Trophoblast cell (in vitro differentiated cells and primary cell): ENCODE measurements around the gene GSG1. TPM values are rescaled to one million over a fixed set of nuclear protein-coding genes. Genes with fewer than 3 reads are reported as not detected.

Experiments used
- DNase-seq, 2 donors: peaks; one replicate each; pipeline ENCODE4 v3.0.0-alpha.2; 2016
- H2AFZ ChIP-seq: 2 replicates; pipeline ENCODE4 v1.6.1; 2013; ENCODE audit warnings: low read length, moderate library complexity, mild to moderate bottlenecking; ENCODE audit not compliant: insufficient read depth, poor library complexity
- H2AK5ac ChIP-seq: 2 replicates; pipeline ENCODE4 v1.6.1; 2013; ENCODE audit warnings: mild to moderate bottlenecking, low read length
- H2BK120ac ChIP-seq: 2 replicates; pipeline ENCODE4 v1.6.1; 2013; ENCODE audit warnings: low read length, mild to moderate bottlenecking, moderate library complexity; ENCODE audit not compliant: insufficient read depth, poor library complexity
- H2BK12ac ChIP-seq: 2 replicates; pipeline ENCODE4 v1.6.1; 2013; ENCODE audit warnings: mild to moderate bottlenecking, low read length, moderate library complexity
- H2BK5ac ChIP-seq: 2 replicates; pipeline ENCODE4 v1.6.1; 2013; ENCODE audit warnings: low read length, low read depth, moderate library complexity, mild to moderate bottlenecking; ENCODE audit not compliant: poor library complexity
- H3K14ac ChIP-seq: 2 replicates; pipeline ENCODE4 v1.6.1; 2013; ENCODE audit warnings: mild to moderate bottlenecking, low read length
- H3K18ac ChIP-seq: 2 replicates; pipeline ENCODE4 v1.6.1; 2013; ENCODE audit warnings: mild to moderate bottlenecking, low read length
- H3K23ac ChIP-seq: 2 replicates; pipeline ENCODE4 v1.6.1; 2013; ENCODE audit warnings: low read length
- H3K27ac ChIP-seq: 2 replicates; pipeline ENCODE4 v1.5.1; 2013; ENCODE audit warnings: low read depth, mild to moderate bottlenecking, inconsistent platforms, low read length, moderate library complexity
- H3K27me3 ChIP-seq: 2 replicates; pipeline ENCODE4 v1.6.1; 2013; ENCODE audit warnings: inconsistent platforms, mild to moderate bottlenecking, low read length, moderate library complexity; ENCODE audit not compliant: insufficient read depth
- H3K36me3 ChIP-seq, 2 experiments: 1 replicate in 1 of 2; 2 replicates in 1 of 2; pipeline ENCODE4 v1.6.1; 2013; ENCODE audit warnings: low read length in 2 of 2, mild to moderate bottlenecking in 2 of 2, moderate library complexity in 1 of 2; ENCODE audit not compliant: insufficient read depth in 2 of 2, control insufficient read depth in 1 of 2
- H3K4ac ChIP-seq: 2 replicates; pipeline ENCODE4 v1.6.1; 2013; ENCODE audit warnings: low read depth, mild to moderate bottlenecking, low read length, moderate library complexity
- H3K4me1 ChIP-seq, 2 experiments: 1 replicate in 1 of 2; 2 replicates in 1 of 2; pipeline ENCODE4 v1.6.1; 2013; ENCODE audit warnings: low read length in 2 of 2, mild to moderate bottlenecking in 2 of 2, moderate library complexity in 1 of 2; ENCODE audit not compliant: insufficient read depth in 2 of 2, control insufficient read depth in 1 of 2
- H3K4me2 ChIP-seq: 2 replicates; pipeline ENCODE4 v1.6.1; 2013; ENCODE audit warnings: inconsistent platforms, mild to moderate bottlenecking, low read length, moderate library complexity
- H3K4me3 ChIP-seq: 2 replicates; pipeline ENCODE4 v1.5.1; 2013; ENCODE audit warnings: mild to moderate bottlenecking, low read depth, low read length, inconsistent platforms
- H3K79me1 ChIP-seq: one replicate; pipeline ENCODE4 v1.6.1; 2013; ENCODE audit warnings: low read length
- H3K79me2 ChIP-seq: 2 replicates; pipeline ENCODE4 v1.6.1; 2013; ENCODE audit warnings: low read length, mild to moderate bottlenecking; ENCODE audit not compliant: control insufficient read depth, insufficient read depth, poor library complexity
- H3K9ac ChIP-seq: 2 replicates; pipeline ENCODE4 v1.6.1; 2013; ENCODE audit warnings: mild to moderate bottlenecking, low read length
- H3K9me3 ChIP-seq: 2 replicates; pipeline ENCODE4 v1.6.1; 2013; ENCODE audit warnings: low read depth, mild to moderate bottlenecking, control low read depth, inconsistent platforms, low read length; ENCODE audit not compliant: insufficient read depth
- H4K12ac ChIP-seq: 2 replicates; pipeline ENCODE4 v1.6.1; 2013; ENCODE audit warnings: low read depth, mild to moderate bottlenecking, low read length, moderate library complexity
- H4K8ac ChIP-seq: 2 replicates; pipeline ENCODE4 v1.6.1; 2013; ENCODE audit warnings: low read depth, mild to moderate bottlenecking, low read length, moderate library complexity
- H4K91ac ChIP-seq: one replicate; pipeline ENCODE4 v1.6.1; 2013; ENCODE audit warnings: low read depth, mild to moderate bottlenecking, low read length, moderate library complexity
- WGBS: extraction: QIAGEN DNeasy Blood & Tissue Kit; methylation state at CpG from one replicate; pipeline ENCODE4 v1.1.7; 2013; ENCODE audit warnings: missing lambda C conversion rate; ENCODE audit not compliant: insufficient read length, insufficient coverage; ENCODE audit errors: extremely low coverage; 5-methylcytosine and 5-hydroxymethylcytosine counted together
- polyA plus RNA-seq: library from polyadenylated mRNA; stranded (reverse); fragments of 200-250 nt; gene quantifications from 2 replicates; pipeline ENCODE4 v1.2.3, GENCODE V29; 2013

Gene GSG1
- polyA plus RNA-seq: 0.03 TPM in 1 of 2 replicates, not detected in the other

GRCh38 chr12:13103391-13104033 is at the start of gene GSG1:
TSS of gene GSG1 (minus strand) at chr12:13103667. CDS start at chr12:13103512, 155 bp downstream.
- Histone ChIP-seq H3K4me3 (no peak within 1 kb of the TSS), H3K36me3 (no peaks in the 10 kb centered on the region), H2BK120ac (no peak within 1 kb of the TSS), H2BK12ac (peak within 1 kb of the TSS; percentile 71), H3K4me2 (no peak within 1 kb of the TSS), H2AK5ac (no peak within 1 kb of the TSS), H4K8ac (no peak within 1 kb of the TSS), H4K12ac (no peak within 1 kb of the TSS), H3K14ac (peak within 1 kb of the TSS; percentile 21), H3K4me1 (peaks cover 19 to 32% of the 10 kb centered on the region in 2 experiments), H3K27ac (no peak within 1 kb of the TSS), H3K18ac (no peak within 1 kb of the TSS), H3K79me2 (peaks cover 3% of the 10 kb centered on the region), H3K27me3 (no peaks in the 10 kb centered on the region), H2BK5ac (no peak within 1 kb of the TSS), H3K9ac (no peak within 1 kb of the TSS), H4K91ac (no peak within 1 kb of the TSS), H3K23ac (peak within 1 kb of the TSS; percentile 94), H3K9me3 (peaks cover 4% of the 10 kb centered on the region), H3K79me1 (peaks cover 27% of the 10 kb centered on the region), H2AFZ (peak within 1 kb of the TSS; percentile 1), H3K4ac (no peak within 1 kb of the TSS)
- no CpG with 5 or more reads among the region's 8 CpGs for WGBS
- DNase-seq: peak in 1 of 2 donors; percentile 59

GRCh38 chr12:13153180-13153579 is 49.7 kb upstream of the GSG1 start:
- H4K8ac ChIP-seq: no peak overlapping the region
- no CpG with 5 or more reads among the region's 7 CpGs for WGBS

GRCh38 chr12:13152756-13153155 is 49.3 kb upstream of the GSG1 start:
- Histone ChIP-seq H3K4me1 (peaks cover 4 to 9% of the 10 kb centered on the region in 2 experiments), H3K36me3 (no peaks in the 10 kb centered on the region), H3K4me2 (no peak overlapping the region), H2AK5ac (no peak overlapping the region), H2BK12ac (no peak overlapping the region), H3K18ac (no peak overlapping the region), H3K9me3 (no peaks in the 10 kb centered on the region), H3K27me3 (no peaks in the 10 kb centered on the region), H2BK5ac (no peak overlapping the region), H3K4ac (no peak overlapping the region), H3K4me3 (no peak overlapping the region), H3K79me1 (peaks cover 6% of the 10 kb centered on the region), H2AFZ (no peak overlapping the region), H3K27ac (no peak overlapping the region), H2BK120ac (no peak overlapping the region), H3K14ac (no peak overlapping the region), H4K91ac (no peak overlapping the region), H3K23ac (no peak overlapping the region), H3K9ac (no peak overlapping the region), H4K12ac (no peak overlapping the region), H4K8ac (no peak overlapping the region), H3K79me2 (no peaks in the 10 kb centered on the region)
- peak; percentile 55 to 83 for DNase-seq
- no CpG with 5 or more reads among the region's 6 CpGs for WGBS

More at GRCh38 chr12:13153180-13153579, 49.7 kb upstream of the GSG1 start:
- Histone ChIP-seq H3K79me2 (no peaks in the 10 kb centered on the region), H3K79me1 (peaks cover 6% of the 10 kb centered on the region), H3K9me3 (no peaks in the 10 kb centered on the region), H3K27ac (no peak overlapping the region), H4K91ac (no peak overlapping the region), H3K27me3 (no peaks in the 10 kb centered on the region), H2BK12ac (no peak overlapping the region), H3K14ac (no peak overlapping the region), H3K9ac (no peak overlapping the region), H3K4me2 (no peak overlapping the region), H2AK5ac (no peak overlapping the region), H2AFZ (no peak overlapping the region), H2BK120ac (no peak overlapping the region), H2BK5ac (no peak overlapping the region), H3K4ac (no peak overlapping the region), H3K18ac (no peak overlapping the region), H3K36me3 (no peaks in the 10 kb centered on the region), H3K23ac (no peak overlapping the region), H4K12ac (no peak overlapping the region), H3K4me1 (peaks cover 4 to 11% of the 10 kb centered on the region in 2 experiments), H3K4me3 (no peak overlapping the region)
- no peak for DNase-seq

- WGBS: no CpG with 5 or more reads among the region's 1 CpG
- H3K23ac ChIP-seq: no peak overlapping the region
- no peak overlapping the region for H2AFZ ChIP-seq
Measured at GRCh38 chr12:13152281-13152680, 48.8 kb upstream of the GSG1 start.

More at GRCh38 chr12:13152281-13152680, 48.8 kb upstream of the GSG1 start:
- H3K18ac ChIP-seq: no peak overlapping the region
- no peak overlapping the region for H4K8ac ChIP-seq
- H4K91ac ChIP-seq: no peak overlapping the region
- H3K4ac ChIP-seq: no peak overlapping the region
- H3K79me2 ChIP-seq: no peaks in the 10 kb centered on the region
- H3K4me2 ChIP-seq: no peak overlapping the region
- H3K27me3 ChIP-seq: no peaks in the 10 kb centered on the region
- H2BK5ac ChIP-seq: no peak overlapping the region
- no peak for DNase-seq
- no peak overlapping the region for H3K4me3 ChIP-seq
- no peaks in the 10 kb centered on the region for H3K9me3 ChIP-seq
- H3K27ac ChIP-seq: no peak overlapping the region
- H3K79me1 ChIP-seq: peaks cover 6% of the 10 kb centered on the region
- H4K12ac ChIP-seq: no peak overlapping the region
- no peaks in the 10 kb centered on the region for H3K36me3 ChIP-seq
- no peak overlapping the region for H2BK120ac ChIP-seq
- peaks cover 4 to 11% of the 10 kb centered on the region in 2 experiments for H3K4me1 ChIP-seq
- peak overlapping the region; percentile 63 for H2BK12ac ChIP-seq
- H3K14ac ChIP-seq: no peak overlapping the region
- no peak overlapping the region for H3K9ac ChIP-seq
- H2AK5ac ChIP-seq: no peak overlapping the region
